Measurements from ENCODE around the gene ATAT1.

The ATAT1 gene

DNA sequence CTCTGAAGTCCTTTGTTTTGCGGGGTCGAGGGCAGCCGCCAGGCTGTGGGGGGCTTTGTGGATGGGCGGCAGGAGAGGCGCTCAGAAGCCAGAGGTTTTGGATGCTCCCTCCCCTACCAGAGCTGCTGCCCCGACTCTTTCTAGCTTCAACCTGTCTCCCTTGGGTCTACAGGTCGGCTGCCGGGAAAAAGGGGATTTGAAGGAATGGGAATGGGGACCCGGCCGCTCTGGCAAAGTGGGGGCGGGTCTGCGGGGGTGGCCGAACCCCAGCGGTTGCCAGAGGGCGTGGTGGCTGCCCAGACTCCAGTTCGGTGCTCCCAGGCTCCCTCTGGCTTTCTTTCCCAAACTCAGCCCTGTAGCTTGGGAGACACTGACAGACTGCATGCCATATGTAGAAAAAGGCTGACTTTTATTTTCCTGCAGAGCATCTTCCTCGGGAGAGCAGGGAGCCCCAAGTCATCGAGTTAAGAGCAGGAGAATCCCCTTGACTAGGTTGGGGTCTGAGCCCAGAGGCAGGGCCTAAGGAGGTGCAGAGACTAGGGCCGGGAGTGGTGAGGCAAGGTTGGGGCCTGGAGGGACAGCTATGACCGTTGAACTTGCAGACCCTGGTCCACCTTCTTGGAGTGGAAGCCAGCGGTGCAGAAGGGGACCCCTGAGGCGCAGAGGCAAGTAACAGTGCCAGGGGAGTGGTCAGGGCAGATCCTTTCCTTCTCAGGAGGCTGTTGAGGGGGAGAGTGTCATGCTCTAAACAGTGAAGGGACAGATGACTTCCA lies 61.2 kb downstream of the ATAT1 start:
- no peaks in the 10 kb centered on the region for H3K9me3 ChIP-seq
- peak overlapping the region; percentile 74 for H3K4me3 ChIP-seq (ENCODE audit: low read depth, low read length)
- peaks cover 5% of the 10 kb centered on the region for H3K36me3 ChIP-seq
- H3K27me3 ChIP-seq = no peaks in the 10 kb centered on the region
- TF ChIP-seq, protein P1, sequence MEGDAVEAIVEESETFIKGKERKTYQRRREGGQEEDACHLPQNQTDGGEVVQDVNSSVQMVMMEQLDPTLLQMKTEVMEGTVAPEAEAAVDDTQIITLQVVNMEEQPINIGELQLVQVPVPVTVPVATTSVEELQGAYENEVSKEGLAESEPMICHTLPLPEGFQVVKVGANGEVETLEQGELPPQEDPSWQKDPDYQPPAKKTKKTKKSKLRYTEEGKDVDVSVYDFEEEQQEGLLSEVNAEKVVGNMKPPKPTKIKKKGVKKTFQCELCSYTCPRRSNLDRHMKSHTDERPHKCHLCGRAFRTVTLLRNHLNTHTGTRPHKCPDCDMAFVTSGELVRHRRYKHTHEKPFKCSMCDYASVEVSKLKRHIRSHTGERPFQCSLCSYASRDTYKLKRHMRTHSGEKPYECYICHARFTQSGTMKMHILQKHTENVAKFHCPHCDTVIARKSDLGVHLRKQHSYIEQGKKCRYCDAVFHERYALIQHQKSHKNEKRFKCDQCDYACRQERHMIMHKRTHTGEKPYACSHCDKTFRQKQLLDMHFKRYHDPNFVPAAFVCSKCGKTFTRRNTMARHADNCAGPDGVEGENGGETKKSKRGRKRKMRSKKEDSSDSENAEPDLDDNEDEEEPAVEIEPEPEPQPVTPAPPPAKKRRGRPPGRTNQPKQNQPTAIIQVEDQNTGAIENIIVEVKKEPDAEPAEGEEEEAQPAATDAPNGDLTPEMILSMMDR (IDR thresholded peaks at IDR 0.05; ENCODE audit: low read depth, low read length) = no peak
- H3K4me1 ChIP-seq = peaks cover 10% of the 10 kb centered on the region; the same call in 1 of the 2 replicates
- DNase-seq = no peak

DNA sequence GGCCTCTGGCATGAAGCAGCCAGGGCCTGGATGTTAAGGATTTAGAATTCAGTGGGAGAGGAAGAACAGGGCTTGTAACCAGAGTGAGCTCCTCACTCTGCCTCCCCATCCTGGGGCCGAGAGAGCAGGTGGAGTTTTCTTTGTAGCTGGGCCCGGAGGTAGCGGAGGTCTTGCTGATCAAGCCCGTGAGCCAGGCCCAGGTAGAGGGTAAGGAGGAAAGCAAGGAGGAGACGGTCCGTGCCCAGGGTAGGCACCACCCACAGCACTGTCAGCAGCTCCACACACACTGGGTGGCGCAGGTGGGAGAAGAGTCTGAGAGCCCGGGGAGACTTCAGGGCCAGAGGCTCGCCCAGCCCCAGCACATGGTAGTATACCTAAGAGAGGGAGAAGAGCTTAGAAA lies 61.9 kb downstream of the ATAT1 start:
- Histone ChIP-seq H3K9me3 (no peaks in the 10 kb centered on the region), H3K36me3 (peaks cover 5% of the 10 kb centered on the region), H3K4me3 (ENCODE audit: low read depth, low read length) (no peak overlapping the region; the same call in 1 of the 2 replicates), H3K27me3 (no peaks in the 10 kb centered on the region), H3K4me1 (peaks cover 10% of the 10 kb centered on the region; the same call in 1 of the 2 replicates)
- TF ChIP-seq, protein P1 (IDR thresholded peaks at IDR 0.05; ENCODE audit: low read depth, low read length) = no peak
- DNase-seq = no peak

DNA sequence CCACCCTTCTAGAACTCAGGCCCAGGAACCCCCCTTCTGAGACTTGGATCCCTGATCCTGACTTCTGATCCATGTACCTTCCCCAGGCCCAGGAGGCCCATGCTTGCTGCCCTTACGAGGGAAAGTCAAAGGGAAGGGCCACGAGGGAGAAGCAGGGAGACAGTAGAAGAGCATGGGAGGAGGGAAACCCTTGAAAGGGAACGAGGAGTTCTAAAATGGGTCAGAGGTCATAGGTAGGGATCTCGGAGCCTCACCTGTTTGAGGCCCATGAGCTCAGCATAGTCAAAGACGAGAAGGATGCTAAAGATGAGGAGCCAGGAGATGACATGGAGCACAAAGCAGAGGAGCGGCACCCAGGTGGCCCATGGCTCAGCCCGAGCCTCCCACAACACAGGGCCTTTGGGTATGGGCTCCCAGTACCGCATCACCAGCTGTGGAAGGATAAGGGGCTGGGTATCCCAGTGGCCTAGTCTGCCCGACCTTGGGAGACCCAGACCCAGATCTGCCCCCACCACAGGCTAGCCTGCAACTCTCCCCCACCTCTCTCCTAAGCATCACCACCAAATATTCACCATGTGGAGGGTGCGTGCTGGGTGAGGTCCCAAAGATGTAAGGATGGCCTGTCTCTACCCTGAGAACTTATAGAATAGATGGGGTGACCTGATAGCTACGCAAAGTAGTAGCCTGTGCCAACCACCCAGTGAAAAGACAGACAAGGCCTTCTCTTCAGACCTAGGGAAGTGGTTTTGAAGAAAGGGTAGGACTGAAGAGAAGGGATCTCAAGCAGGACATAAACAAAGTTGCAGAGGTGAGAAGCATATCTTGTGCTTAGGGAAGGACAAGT lies 62.6 kb downstream of the ATAT1 start:
- Histone ChIP-seq H3K9me3 (no peaks in the 10 kb centered on the region), H3K4me1 (peaks cover 10% of the 10 kb centered on the region; the same call in 1 of the 2 replicates), H3K36me3 (peaks cover 5% of the 10 kb centered on the region), H3K27me3 (no peaks in the 10 kb centered on the region), H3K4me3 (ENCODE audit: low read depth, low read length) (no peak overlapping the region)
- TF ChIP-seq, protein P1 (IDR thresholded peaks at IDR 0.05; ENCODE audit: low read depth, low read length) = no peak
- DNase-seq = no peak

DNA sequence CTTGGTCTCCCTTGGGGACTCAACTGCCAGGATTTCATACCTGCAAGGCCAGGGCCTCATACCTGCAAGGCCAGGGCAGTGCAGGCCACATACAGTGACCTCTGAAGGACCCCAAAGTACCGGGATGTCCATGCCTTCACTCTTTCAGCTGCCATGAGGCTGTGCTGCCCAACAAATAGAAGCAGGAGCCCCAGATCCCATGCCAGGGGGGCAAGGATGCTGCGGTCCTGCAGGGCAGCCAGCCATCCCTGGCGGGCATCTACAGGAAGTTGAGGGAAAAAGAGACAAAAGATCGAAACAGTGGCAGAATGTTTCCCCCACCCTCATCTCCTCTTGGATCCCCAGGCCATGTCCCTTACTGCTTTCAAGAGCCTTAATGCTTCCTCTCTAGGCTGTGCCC lies 63.3 kb downstream of the ATAT1 start:
- no peak for DNase-seq
- Histone ChIP-seq H3K36me3 (peaks cover 5% of the 10 kb centered on the region), H3K4me1 (peaks cover 9% of the 10 kb centered on the region; the same call in 1 of the 2 replicates), H3K4me3 (ENCODE audit: low read depth, low read length) (peak overlapping the region; percentile 95), H3K9me3 (no peaks in the 10 kb centered on the region), H3K27me3 (no peaks in the 10 kb centered on the region)
- TF ChIP-seq, protein P1 (IDR thresholded peaks at IDR 0.05; ENCODE audit: low read depth, low read length) = no peak

DNA sequence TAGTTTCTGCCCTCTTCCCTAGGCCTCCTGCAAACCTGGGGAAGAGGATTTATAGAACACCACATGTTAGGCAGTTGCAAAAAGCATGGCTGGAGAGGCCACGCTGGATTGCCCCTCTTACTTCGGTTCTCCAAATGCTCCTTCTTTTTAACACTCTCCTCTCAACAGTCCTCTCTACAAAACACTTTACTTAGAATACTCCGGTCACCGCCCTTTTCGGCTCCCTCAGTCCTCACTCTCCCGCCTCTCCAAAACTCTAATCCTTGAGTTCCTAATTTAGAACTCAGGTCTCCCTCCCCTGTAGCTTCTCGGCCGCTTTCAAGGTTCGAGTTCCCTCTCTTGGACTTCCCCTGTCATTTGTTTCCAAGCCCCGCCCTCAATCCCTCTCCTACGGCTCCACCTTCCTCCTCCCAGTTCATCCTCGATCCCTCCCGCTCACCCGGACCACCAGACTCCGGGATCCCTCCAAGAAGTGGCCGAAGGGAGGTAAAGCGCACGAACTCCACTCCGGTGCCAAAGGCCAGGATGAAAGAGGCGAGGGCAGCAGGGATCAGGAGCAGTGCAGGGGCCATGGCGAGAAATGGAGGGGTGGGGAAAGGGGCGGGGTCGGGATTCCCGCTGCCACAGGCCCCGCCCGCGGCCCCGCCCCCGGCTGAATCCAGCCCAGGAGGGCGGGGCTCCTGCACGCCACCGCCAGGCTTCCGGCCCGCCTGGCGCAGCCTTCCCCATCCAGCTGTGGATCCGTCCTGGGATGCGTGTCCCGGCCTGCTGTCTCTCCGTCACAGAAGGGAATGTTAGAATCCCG lies 63.9 kb downstream of the ATAT1 start, which contains the start of gene NRM:
Gene NRM (minus strand): TSS at position 582 of the 805 bp plus-strand sequence. CDS start 10 bp downstream, at position 572.
- TF ChIP-seq, protein P1 (IDR thresholded peaks at IDR 0.05; ENCODE audit: low read depth, low read length) = no peak
- H3K9me3 ChIP-seq = no peaks in the 10 kb centered on the region
- peak within 1 kb of the TSS; percentile 95 for H3K4me3 ChIP-seq (ENCODE audit: low read depth, low read length)
- H3K36me3 ChIP-seq = peaks cover 5% of the 10 kb centered on the region
- H3K4me1 ChIP-seq = peaks cover 5% of the 10 kb centered on the region; the same call in 1 of the 2 replicates
- H3K27me3 ChIP-seq = no peaks in the 10 kb centered on the region
- peak; percentile 95 for DNase-seq
